Measurements from ENCODE around the gene SEC62.
A peak's percentile ranks its signal among the peaks of the same experiment; 100 is the strongest.
"Not testable (repeated sequence)": the region's sequence is repeated elsewhere in the genome, so short reads cannot be mapped to it uniquely, and the experiment has no call there.

The SEC62 gene

DNA sequence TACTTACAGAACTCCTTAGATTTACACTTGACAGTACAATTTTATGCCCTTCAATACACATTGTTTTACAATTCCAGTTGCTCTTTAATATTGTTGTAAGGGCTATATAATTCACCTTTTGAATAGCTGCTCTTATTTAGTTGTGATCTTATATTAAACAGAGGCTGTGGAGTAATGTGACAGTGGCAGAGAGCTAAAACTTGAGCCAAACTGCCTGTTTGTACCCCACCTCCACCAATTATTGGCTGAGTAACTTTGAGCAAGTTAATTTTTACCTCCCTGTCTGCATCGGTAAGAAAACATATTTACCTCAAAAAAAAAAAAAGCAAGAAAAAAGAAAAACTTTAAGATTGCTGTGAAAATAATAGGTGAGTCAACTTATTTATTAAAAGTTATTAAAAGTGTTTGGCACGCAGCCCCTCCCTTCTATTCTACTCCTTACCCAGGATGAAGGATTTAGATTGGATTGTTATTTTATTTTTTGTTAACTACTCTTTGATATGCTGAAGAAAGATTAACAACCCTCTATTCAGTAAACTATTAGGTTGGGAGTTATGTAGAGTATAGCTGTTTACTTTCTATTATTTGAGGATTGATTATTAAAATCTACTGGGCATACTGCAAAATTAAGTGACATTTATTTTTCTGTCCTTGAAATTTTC lies 1.7 kb downstream of the SEC62 start:
- DNase-seq, result no peak

DNA sequence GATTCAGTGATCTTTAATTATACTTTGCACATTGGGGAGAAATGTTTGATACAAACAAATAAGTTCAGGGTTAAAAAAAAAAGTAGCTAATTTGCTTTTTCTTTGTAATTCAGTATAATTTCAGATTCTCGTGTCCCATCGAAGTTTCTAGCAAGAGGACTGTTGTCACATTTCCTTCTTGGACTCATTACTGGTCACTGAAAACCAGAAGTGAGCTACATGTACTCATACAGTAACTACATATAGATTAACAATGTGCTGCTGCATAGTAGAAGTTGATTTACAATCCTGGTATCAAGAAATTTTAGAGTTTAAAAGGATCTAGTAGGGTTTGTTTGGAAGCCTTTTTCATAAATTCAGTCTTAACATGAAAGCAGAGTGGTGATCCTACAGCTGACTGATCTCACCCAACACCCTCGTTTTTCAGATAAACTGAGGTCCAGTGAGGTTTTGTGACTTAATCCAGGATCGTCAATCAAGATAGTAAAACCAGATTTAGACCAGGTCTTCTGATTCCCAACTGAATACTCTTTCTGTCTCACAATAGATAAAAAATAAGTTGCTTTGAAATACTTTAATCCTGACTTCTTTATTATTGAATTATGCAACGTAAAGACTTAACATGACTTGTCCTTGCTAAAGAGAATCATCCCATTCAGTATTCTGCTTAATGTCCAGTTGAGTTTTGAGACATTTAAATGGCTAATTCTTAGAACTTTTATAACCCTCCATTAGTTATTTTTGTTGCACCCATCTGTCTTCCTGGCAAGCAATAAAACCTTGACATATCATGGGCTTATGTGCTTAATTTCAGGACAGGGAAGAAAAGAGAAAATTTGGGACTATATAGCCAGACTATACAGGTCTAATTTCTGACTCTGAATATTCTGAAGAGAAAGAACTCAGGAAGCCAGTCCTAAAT lies 2.8 kb downstream of the SEC62 start:
- DNase-seq, result no peak

DNA sequence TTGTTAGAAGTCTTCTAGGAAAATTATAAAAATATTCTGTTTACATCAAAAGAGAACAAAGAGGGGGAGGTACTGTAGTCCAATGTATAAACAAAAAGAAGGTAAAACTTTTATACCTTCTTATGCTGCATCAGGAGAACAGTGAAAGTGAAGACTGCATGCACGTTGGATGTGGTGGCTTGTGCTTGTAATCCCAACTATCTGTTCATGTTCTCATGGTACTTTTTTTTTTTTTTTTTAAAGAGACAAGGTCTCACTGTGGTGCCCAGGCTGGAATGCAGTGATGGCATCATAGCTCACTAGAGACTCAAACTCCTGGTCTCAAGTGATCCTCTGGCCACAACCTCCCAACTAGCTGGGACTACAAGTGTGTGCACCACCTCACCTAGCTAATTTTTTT lies 4.2 kb downstream of the SEC62 start:
- no peak for DNase-seq

DNA sequence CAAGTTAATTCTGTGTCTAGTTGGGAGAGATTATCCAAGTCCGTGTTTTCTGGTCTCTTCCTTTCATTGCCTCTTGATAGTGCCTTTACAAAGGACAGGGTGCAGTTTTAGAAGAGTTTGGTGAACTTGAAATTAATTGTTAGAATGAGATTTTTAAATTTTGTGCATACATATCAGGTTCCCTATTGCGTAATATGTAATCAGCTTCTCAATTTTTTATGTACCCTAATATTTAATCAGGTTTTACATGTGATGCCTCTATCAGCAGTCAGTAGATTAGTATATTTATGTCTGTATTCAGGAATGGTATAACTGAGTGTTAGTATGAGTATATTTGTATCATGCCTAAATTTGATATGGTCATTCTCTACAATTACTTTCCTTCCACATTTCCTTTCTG lies 4.9 kb downstream of the SEC62 start:
- DNase-seq, result no peak

DNA sequence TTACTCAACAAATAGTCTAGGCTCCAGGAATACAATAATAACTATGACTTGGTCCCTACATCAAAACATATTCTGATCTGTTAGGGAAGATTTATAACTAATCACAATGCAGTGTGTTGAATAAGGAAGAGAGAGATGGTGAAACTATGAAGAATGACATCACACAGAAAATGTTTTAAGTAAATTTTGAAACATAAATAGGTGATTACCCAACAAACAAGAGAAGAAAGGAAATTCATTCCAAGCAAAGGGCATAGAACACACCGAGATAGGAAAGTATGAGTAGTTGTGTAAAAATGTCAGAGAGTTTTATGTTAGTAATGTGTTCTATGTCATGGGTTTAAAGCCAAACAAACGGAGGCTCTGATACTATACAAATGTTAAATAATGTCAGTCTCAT lies 13.4 kb downstream of the SEC62 start:
- DNase-seq, result no peak

DNA sequence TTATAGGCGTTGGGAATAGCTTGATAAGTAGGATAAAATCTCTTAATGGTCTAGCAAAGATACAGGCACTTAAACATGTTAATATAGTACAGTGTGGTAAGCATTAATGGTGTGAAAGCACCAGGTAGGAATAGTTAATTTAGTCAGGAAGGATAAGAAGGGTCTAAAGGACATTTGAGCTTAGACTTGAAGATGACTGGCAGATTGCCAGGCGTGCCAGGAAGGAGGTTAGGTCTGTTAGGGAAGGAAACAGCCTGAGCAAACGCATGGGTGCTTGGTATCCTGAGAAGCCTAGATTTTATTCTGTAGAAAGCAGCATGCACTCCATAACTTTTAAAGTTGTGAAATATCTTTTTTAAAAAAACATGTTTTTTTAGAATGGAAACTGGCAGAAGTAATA lies 17.7 kb downstream of the SEC62 start:
- no peak for DNase-seq

DNA sequence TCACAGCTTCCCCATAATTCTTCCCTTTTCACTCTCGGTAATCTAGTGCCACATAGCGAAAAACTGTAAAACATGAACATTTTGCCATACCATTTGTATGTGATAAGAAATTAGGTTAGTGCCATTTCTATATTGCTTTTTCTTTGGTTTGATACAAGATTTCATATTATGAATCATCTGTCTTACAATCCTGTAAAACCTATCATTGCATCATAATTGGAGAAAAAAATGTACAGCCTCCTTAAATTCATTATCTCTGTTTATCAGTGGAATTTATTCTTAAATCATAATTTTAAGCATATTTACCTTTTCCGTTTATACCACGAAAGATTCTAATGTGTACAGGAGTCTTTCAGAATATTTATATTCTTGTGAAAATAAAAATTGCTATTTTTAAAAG lies 23.8 kb downstream of the SEC62 start:
- no peak for DNase-seq

DNA sequence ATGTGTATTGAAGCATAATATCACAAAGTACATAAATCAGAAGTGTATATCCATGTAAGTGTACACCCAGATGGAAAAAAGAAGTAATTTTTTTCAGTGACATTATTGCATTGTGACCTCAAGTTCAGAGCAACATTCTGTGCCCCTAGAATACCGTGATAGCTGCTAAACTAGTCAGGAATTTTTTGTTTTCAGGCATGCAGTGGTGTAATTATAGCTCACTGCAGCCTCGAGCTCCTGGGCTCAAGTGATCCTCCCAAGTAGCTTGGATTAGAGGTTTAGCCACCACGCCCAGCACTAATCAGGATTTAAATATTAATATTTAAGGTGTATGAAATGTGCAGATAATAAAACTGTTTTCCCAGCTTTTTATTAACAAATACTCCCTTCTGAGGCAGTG lies 25.5 kb downstream of the SEC62 start:
- DNase-seq, result no peak

DNA sequence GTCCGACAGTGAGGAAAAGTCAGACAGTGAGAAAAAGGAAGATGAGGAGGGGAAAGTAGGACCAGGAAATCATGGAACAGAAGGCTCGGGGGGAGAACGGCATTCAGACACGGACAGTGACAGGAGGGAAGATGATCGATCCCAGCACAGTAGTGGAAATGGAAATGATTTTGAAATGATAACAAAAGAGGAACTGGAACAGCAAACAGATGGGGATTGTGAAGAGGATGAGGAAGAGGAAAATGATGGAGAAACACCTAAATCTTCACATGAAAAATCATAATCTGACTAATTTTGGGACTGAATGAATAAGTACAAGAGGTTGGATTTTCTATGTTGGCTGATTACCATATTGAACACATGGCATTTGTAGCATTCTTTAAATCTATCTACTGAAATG lies 26.2 kb downstream of the SEC62 start:
- no peak for DNase-seq

DNA sequence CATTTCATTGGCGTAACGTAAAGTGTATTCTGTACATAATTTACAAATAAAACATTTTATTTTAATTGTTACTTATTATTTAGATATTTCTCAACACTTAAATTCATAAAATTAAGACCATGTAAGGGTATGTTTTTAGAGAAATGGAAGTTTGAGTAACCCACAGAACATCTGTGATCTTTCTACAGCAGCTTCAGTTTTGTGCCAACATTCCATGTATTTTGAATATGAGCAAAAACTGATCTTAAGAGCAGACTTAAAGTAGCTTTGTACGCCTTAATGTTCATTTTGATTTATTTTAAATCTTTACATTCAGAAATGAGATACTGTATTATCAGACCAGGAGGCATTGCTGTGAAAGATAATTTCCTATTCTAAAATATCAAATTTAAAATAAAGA lies 27.2 kb downstream of the SEC62 start:
- DNase-seq, result no peak

DNA sequence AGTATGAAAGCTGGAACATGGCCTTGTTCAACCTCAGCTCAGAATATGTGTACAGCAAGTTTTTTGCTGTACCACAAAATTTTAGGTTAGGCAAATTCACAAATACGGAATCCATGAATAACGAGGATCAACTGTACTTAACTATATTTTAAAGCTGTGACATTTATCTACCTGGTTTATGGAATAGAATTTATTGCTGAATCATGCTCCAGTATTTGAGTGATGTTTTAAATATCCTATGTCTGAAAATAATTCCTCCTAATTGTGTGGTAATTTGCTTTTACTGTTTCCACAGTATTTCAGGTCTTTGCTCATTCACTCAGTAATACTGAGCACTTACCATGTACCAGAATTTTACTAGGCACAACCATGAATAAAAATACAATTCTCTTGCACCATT lies 29.5 kb downstream of the SEC62 start:
- DNase-seq, result no peak

DNA sequence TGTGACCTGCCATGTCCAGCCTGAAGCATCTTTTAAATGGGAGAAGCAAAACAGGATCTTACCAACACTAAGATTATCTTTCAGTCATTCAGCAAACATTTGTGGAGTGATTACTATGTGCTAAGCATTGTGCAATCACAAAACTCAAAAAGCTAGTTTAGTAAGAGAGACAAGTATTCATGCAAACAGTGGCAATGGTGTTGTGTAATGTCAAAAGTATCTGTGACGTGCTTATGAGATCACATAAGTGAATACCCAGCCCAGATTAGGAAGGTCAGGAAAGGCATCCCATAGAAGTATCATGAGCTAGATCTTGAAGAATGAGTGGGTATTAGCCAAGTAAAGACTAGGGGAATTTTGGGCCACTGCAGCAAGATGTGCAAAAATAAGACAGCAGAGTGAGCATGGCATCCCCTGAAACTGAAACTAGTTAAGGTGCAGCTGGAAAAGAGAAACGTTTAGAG lies 32.1 kb downstream of the SEC62 start:
- no peak for DNase-seq

DNA sequence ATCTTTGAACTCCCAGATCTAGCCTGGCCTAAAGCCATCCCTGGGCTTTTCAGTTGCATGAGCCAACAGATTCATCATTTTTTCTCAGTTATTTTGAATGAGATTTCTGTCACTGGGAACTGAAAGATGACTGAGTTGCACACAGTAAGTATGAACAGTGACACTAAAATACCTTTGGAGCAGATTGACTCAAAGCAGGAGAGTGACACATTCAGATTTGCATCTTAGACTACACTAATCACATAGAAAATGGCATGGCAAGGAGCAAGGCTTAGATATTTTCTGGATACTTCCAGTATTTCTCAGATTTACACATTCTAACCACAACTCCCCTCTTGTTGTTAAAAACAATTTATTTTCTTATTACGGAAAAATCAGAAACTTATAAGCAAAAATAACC lies 32.8 kb downstream of the SEC62 start:
- no peak for DNase-seq

DNA sequence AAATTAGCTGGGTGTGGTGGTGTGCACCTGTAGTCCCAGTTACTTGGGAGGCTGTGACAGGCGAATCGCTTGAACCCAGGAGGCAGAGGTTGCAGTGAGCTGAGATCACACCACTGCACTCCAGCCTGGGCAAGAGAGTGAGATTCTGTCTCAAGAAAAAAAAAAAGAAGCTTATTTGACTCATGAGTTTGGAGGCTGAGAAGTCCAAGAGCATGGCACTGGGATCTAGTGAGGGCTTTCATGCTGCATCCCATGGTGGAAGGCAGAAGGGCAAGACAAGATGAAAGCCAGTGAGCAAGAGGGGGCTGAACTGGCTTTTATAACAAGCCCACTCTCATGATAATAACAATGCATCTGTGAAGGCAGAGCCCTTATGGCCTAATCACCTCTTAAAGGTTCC lies 33.4 kb downstream of the SEC62 start:
- DNase-seq, result no peak

DNA sequence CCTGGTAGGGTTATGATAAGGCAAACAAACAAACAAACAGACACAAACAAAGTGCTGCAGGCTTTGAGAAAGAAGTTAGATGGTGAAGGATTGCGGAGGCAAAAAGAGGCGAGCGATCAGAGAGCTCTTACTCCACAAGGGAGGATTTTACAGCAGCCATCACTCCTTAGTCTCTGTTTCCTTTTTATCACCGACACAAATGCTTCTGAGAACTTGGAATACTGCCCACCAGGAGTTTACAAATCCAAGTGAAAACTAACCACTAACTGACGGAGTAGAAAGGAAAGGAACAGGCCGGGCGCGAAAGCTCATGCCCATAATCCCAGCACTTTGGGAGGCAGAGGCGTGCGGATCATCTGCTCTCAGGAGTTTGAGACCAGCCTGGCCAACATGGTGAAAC lies 35.6 kb downstream of the SEC62 start:
- no peak for DNase-seq

DNA sequence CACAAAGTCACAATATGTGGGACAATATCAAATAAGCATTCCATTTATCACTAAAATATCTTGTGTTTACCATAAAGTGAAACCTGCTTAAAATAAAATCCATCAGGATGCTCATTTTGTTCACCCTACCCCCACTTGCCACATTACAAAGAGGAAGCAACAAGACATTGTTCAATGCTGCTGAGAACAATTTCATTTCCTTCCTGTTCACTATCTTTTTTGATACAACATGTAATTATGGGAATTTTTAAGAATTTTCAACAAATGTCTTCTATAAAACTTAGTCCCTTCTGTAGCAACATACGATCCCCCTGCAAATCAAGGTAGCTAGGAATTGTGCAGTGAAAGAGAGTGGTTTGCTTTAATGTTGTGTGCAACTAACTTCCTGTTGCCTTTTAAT lies 36.3 kb downstream of the SEC62 start:
- DNase-seq, result no peak

DNA sequence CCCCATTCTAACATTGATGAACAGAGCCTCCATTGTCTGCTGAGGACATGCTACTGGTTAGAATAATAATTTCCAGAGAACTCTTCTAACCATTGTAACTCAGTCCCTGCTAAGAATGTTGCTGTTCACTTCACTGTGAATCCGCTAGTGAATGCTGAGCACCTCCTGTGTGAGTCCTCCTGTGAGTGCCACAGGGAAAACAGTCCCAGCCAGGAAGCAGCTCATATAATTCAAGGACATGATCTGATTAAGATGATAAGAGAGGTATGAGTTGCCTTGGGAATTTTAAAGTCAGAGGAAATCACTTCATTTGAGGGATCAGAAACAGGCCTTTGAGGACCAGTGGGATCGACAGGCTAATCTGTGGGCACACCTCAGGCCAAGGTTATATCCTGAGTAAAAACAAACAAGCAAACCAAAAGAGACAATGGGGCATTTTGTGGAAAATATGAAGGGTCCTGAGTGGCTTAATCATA lies 37.3 kb downstream of the SEC62 start:
- DNase-seq, result no peak

DNA sequence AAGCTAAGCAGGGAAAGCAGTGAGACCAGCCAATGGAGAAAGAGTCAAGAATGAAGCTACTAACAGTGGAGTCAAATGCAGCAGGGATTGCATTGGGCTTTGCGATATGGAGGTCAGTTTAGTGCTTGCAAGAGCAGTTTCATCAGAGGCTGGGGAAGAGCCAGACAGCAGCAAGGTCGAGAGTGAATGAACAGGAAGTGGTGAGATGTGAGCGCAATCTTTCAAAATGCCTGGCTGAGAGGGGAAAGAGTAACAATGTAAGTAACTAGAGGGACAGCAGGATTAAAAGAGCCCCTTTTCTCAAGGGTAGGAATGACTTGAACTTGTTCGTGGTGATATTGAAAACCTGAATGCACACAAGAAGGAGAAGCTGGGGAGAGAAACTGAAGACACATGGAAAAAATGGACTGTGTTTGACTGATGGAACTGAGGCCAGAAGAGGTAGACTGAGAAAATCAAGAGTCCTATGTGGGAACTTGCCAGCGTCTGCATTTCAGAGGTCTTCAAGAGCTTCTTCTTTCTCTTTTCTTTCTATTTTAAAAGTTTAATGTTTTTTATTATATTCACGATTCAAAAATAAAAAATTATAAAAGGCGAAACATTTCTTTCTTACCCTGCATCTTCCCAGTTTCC lies 40.5 kb downstream of the SEC62 start:
- peak; percentile 65 for DNase-seq

DNA sequence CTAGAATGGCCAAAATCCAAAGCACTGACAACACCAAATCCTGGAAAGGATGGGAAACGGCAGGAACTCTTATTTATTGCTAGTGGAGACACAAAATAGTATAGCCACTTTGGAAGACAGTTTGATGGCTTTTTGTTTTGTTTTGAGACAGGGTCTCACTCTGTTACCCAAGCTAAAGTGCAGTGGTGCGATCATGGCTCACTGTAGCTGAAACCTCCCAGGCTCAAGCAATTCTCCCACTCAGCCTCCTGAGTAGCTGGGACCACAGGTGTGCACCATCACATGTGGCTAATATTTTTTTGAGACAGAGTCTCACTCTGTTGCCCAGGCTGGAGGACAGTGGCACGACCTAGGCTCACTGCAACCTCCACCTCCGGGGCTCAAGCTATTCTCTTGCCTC lies 43.9 kb downstream of the SEC62 start:
- no peak for DNase-seq

DNA sequence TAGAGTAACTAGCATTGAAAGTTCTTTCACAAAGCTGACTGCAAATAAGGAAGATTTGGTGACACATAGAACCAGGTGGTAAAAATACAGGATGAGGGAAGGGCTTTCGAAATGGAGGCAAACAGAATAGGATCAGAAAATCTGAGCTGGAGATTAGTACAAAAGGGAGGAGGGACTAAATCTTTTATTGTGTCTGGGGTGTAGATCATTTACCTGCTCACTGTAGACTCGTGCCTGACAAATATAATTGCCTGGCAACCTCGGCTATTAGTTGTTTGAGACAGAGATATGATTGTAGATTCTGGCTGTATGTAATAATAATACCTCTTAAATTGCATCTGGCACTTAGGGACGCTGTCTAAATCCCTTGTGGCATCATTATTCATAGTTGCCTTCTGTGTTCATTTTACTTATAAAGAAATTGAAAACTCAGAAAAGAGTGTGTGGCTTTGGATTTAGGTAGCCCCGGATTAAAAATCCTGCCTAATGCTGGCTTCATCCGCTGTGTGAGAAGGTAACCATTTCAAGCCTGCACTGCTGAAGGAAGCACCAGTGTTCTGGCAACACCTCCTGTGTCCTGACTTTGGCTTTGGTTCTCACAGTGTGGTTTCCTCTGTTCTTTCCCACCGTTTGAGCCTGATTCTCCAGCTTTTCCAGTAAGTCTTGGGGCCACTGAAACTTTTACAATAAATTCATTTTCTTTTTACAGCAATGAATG lies 46.2 kb downstream of the SEC62 start:
- no peak for DNase-seq

DNA sequence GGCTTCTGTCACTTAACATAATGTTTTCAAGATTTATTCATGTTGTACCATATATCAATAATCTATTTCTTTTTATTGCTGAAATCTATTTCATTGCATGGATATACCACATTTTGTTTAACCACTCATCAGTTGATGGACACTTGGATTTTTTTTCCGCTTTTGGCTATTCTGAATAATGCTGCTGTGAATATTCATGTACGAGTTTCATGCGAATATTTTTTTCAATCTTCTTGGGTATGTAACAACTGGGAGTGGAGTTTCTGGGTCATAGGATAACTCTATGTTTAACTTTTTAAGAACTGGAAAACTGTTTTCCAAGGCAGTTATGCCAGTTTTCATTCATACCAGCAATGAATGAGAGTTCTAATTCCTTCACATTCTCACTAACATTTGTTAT lies 49.5 kb downstream of the SEC62 start:
- no peak for DNase-seq

DNA sequence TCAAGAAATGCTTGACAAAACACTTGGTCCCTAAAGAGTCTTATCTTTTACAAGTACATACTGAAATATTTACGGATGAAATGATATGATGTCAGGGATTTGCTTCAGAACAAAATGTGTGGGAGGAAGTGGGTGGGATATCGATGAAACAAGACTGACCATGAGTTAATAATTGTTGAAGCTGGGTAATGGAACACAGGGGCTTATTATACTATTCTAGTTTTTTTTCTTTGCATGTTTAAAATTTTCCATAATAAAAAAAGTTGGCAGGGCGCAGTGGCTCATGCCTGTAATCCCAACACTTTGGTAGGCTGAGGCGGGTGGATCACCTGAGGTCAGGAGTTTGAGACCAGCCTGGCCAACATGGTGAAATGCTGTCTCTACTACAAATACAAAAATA lies 52.7 kb downstream of the SEC62 start:
- not testable (repeated sequence) for DNase-seq

DNA sequence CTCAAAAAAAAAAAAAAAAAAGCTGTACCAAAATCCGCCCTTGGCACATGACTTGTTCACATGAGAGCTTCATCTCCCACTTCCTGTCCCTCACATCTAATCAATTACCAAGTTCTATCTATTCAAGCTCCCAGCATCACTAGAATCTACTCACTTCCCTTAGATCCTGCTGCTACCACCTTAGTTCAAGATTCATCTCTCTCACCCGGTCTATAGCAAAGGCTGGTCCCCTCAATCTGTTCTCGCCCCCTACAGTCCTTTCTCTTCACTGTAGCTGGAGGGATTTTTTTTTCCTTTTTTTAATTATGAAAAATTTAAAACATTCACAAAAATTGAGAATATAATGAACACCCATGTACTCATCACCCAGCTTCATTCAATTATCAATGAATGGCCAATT lies 54.5 kb downstream of the SEC62 start:
- no peak for DNase-seq

Measured in activated CD8-positive, alpha-beta memory T cell treated with anti-CD3 and anti-CD28 coated beads for 24 hours (primary cell).